ENCODE measurements around the gene FBXL7.

FBXL7 gene

DNA sequence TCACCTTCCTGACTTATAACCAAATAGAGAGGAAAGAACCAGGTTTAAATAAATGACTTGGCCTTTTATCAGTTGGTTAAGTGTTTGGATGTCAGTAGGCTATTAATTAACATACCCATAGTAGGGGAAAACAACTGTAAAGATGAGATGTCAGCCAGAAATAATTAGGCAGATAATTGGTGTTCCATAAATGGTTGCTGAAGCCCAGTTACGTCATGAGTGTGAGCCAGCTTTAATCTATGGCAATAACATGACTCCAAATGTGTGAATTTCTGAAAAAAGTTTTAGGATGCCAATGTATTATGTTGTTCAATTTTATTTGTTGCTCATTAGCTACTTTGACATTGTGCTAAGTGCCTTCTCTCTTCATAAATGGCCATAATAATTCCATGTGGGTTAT lies 180.5 kb downstream of the FBXL7 start:
- DNase-seq, result no peak

DNA sequence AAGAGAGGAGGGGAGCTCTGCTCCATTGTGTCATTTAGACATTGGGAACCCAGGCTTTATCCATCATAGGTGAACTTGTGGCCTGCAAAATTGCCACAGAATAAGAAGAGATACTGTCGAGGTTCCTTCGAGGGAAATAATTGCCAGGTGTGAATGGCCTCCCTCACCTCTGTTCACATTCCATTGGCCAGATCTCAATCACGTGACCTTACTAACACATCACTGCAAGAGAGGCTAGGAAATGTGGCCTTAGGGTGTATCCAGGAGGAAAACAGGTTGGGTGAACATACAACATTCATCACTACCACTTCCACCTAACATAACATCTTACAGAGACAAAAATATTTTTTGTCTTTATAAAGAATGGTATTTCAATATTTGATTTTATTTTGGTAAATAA lies 182.1 kb downstream of the FBXL7 start:
- DNase-seq, result no peak

DNA sequence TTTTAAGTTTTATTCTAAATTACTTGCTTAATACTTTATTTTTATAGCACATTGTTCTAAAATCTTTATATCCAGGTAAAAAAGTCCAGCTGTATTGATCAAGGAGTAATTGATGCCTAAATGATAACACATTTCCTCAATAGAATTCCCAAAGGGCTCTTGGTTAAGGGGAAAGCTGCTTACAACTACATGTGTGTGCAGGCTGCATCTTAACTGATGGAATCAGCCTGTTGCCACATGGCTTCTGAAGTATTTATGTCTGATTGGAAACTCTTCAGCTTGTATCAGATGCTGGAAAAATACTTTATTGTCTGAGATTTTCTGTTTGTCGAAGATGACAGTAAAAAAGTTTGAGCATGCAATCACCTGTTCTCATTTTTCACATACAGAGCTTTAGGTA lies 182.6 kb downstream of the FBXL7 start:
- DNase-seq, result no peak

DNA sequence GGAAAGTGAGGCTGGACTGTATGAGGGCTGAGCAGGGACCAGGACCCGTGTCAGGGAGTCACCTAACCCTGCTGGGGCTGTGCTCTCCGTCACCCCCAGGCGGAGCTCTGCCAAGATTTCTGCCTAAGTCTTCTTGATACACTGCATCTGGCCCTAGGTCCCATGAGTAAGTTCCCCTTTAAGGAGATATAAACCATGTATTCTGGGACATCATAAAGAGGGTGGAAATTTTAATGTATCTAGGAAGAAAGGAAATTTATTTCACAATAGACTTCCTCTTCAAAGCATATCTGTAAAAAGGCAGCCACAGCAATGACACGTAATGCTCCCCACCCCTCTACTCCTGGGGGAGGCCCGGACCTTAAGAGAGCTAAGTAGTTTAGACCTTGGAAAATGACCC lies 183.4 kb downstream of the FBXL7 start:
- no peak for DNase-seq

DNA sequence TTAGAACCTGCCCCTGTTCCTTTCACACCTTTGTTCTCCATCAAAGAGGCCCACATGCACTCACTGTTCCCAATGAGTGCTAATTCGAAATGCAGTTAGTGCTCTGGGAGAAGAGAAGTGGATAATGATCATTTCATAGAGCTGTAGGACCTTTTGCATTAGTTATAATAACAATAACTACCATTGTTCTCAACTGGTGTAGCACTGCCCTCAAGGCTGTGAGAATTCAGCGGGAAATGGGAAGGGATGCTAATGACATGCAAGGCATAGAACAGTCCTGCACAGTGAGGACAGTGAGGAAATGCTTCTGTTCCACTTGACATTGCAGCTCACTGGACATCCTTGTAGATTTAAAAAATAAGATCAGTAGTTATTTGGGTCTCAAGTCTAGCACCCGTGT lies 187.4 kb downstream of the FBXL7 start:
- no peak for DNase-seq

DNA sequence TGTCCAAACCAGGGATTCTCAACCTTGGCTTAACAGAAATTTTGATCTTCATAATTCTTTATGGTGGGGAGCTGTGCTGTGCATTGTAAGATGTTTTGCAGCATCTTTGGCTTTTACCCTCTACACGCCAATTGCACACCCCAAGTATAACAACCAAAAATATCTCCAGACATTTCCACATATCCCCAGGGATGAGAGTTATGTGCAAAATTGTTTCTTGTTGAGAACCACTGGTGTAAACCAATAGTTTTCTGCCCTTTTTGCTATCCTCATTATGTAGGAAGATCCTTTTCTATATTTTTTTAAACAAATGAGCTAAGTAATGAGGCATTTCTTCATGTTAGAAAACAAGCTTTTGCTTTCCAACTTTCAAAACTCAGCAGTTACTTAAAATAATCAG lies 189.9 kb downstream of the FBXL7 start:
- no peak for DNase-seq

DNA sequence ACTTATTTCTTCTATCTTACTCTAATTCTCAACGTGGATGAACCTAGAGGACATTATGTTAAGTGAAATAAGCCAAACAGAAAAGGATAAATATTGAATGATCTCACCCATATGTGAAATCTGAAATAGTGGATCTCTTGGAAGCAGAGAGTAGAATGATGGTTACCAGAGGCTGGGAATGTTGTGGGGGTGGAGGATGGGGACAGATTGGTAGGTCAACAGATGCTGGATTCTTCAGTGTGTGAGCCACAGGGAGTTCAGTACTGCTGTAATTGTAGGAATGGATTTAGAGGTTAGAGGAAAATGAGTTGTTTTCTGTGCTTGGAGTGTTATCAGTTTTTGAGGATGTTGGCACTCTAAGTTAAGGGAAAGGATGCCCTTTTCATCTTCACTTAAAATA lies 190.6 kb downstream of the FBXL7 start:
- no peak for DNase-seq

DNA sequence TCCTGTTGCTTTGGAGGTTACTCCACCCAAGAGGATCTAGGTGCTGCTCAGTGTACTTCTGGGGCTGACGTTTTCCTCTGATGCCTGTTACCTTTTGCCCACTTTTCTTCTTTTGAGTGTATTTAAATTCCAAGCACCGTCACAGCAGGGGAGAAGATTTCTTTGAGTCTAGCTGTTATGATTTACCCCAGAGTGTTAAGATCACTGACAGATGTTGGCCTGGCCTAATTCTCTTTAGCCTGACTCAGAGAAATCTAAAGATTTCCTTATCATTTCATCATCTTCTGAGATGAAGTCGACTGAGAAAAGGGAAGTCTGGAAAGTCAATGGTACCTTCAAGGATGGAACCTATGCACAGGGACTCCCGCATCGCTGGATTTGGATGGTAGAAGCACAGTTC lies 191.5 kb downstream of the FBXL7 start:
- no peak for DNase-seq

DNA sequence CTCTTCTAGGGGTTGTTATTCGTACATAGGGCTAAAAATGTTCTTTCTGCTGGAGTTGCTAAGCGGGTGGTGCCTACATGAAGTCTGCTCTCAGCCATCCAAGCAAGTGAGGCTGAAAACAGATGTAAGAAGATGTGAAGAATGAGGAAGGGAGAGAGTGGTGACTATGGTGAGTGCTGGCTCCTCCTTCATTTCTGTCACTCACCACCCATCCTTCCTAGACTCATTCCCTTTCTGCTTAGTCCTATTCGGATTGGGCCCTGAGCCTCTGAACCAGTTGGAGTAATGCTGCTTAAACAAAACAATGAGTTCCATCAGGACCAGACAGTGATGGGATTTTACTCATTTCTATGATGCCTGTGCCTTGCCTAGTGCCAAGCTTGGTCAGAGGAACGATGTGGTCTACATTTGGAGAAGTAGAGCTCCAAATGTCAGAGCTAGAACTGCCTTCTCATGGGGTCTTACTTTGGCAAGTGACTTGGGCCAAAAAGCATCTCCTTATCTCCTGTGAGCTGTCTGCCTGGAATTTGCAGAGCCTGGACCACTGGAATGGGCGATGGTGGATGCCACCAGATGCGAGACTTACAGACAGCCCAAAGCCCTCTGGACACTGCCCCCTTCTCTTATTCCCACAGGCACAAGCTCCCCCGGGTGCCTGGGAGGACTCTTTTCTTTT lies 192.9 kb downstream of the FBXL7 start:
- DNase-seq, result no peak

DNA sequence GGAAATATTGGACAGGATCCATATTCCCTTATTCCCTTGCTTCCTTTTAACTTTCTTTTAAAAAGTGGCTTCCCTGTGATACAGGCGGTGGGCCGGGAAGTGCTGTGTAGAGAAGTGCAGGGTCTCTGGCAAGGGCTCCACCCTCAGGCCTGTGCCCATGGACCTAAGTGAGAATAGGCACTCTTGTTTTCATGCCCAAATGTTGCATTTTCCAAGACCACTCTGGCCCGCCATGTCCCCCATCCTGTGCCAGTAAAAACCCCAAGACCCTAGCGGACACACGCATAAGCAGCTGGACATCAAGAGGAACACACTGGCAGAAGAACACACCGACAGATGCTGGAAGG lies 193.4 kb downstream of the FBXL7 start:
- no peak for DNase-seq

DNA sequence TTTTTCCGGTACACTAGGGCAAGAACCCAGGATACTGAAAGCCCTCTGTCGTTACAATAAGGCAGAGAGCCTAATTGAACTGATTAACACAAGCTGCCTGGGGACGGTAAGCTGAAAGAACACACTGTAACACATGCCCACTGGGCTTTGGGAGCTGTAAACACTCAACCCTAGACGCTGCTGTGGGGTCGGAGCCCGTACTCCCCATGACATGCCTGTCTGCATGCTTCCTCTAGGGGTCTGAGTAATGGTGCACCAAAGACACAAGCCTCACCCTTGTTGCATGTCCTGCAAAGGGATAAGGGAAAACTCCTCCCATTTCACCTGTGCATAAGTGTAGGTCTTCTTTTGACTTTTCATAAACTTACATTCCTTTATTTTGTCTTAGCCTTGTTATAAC lies 194.0 kb downstream of the FBXL7 start:
- no peak for DNase-seq

DNA sequence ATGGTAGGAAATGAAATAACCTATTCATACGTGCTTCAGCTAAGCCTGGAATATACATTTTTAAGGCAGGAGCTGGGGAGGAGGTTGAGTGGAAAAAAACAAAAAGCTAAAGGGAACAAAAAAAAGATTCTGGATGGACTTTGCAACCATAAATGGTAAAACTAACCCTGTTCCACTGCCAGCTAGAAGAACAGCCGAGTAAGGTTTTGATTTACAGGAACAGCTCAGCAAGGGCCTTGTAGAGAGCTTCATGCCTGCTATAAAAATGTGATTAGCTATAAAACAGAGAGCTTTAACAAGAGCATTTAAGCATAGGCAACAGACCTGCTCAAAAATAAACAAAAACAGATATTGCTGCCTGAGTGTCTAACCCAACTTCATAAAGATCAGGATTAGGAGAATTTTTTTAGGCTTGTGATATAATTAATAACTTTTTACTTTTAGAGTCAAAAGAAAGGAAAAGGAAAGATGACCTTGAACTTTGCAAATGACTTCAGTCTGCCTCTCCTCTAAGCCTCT lies 194.8 kb downstream of the FBXL7 start:
- DNase-seq, result no peak

DNA sequence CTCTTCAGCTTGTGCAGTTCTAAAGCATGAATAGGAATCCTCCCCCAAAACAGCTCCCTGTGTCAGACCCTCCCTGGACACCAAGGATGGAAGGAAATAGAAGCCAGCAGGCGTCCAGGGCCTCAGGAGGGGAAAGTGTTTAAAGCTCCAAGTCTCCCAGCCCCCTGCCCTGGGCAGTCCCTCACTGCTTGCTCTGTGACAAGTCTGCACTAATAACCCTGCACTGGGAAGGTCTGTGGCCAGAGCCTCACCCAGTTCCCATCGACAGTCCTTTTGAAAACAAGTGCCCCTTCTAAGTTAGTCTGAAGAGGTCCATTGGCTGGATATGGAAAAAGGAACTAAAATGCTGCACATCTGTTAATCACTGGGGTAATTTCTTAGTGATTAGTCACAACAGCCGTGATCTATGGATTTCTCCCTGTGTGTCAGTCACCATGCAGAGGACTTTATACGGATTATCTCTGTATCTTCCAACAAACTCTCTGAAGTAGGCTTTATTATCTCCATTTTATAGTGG lies 195.3 kb downstream of the FBXL7 start:
- DNase-seq, result no peak

DNA sequence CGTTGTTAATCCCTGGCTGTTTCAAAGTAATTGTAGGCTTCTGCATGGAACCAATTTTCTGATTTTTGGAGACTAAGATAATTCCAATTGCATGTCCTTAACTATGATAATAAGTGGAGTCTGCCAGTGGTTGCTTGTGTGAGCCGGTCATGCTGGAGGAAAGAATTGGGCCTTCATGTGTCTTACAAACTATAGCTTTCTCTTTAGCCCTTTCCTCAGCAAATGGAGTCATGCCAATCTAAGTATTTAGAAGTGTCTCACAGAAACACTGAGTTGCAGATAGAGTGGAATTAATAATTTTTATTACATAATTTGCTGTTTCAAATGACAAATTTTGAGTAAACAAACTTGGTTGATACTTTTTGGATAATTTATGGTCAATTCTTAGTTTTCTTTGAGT lies 200.4 kb downstream of the FBXL7 start:
- DNase-seq, result no peak

DNA sequence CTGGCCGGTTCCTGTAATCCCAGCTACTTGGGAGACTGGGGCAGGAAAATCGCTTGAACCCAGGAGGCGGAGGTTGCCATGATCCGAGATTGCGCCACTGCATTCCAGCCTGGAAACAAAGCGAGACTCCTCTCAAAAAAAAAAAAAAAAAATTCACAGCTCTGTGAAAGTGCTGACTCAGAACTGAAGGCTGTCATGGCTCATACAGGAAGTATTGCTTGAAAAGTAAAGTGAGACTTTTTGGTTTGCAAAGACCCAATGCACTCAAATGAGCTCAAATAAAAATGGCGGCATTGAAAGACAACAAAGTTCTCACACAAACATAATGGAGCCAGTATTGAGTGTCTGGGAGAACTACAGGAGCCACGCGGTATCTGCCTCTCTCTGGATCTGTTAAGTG lies 202.1 kb downstream of the FBXL7 start:
- no peak for DNase-seq

DNA sequence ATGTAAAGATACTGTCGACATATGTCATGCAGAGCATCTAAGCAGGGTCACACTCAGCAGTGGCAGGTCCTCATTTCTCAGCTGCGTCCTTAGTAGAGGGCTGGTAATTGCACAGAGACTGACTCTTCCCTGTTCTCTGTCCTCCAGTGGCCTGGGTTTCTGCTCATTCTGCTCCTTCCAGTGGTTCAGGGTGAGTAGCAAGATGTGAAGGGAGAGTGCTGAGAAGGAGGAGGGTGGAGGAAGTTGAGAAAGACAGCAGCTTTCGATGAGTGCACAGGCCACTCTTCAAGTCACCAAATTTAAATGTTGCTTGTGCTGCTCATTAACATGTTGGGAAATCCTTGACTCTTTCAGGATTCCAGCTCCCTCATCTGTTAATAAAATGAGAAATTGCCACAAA lies 203.9 kb downstream of the FBXL7 start:
- no peak for DNase-seq

DNA sequence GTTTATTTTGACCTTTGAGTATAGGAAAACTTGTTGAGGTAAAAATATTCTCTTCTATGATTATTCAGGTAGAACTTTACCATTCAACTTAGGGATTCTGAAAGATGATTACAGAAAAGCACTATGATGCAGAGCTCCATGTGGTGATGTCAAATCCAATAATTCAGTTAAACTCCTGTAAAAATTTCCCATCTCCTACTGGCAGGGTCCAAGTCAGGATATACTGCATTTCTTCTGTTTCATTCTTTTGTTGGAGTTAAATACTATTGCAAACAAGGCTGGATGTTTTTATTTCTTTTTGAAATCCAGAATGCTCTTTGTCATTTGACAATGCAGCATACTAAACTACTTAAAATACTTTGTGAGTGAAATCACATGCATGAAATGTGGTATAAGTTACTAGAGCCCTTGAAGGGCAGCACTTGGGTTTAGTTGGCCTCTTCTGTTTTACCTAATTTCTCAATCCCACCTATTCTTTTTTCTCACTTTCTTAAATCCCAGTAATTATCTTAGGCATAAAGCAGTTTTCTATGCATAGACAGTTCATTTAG lies 204.5 kb downstream of the FBXL7 start:
- no peak for DNase-seq

DNA sequence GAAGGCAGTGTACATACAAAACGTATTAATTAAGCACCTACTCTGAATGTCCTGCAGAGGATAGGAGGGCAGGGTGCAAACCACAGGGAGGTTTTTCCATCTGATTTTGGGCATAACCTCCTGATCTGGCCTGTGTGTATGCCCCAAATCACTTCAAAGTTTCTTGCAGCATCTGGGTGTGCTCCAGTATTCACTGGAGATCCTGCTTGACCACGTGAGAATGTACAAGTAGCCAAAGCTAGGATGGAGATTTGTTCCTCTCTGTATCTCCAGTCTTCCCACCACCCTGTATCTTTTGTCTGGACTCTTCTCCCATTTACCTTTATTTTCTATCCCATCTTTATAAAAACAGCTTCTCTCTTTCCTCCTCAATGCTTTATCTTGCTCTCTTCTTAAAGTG lies 207.7 kb downstream of the FBXL7 start:
- DNase-seq, result no peak

DNA sequence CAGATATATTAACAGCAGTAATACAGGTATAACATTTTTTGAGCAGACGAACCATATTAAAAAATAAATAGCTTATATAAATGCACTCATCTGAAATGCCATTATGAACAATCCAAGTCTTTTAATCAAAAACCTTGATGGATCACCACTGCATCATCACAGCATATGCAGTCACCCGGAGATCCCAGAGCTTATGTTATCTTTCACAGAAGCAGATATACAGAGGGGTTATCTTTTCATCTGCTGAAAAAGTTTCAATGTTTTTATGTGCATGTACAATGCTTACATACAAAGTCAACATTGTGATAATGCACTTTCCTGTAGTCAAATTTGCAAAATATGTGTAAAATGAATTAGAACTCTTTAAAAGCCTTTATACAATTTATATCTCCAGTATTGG lies 211.9 kb downstream of the FBXL7 start:
- no peak for DNase-seq

DNA sequence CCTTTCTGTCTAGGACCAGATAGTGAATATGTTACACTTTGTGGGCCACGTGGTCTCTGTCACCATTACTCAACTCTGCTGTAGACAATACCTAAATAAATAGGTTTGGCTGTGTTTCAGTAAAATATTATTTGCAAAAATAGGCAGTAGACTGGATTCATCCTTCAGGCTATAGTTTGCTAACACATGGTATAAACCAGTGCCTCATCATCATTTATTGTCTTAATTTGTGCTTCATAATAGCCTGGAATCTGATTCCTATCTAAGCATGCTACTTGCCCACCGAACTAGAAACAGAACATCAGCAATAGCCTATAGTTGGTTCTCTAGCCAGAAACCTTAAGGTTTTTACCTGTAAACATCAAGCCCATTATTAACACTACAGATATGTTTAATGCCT lies 215.6 kb downstream of the FBXL7 start:
- DNase-seq, result no peak

DNA sequence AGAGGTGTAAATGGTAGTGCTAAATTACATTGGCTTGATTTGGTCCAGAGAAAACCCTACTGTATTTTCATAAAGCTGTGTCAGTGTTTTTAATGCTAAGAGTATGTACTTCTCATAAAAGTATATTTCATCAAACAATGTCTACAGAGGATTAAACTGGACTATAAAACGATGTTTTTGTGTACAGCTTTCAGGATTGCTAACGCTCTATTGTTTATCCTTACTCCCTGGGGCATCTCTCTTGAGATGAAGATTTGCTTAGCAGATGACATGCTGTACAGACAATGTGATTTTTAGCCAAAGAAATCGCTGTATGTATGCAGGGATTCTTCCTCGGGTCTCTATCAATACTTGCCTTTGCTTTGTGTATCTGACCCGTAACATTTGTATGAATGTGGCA lies 216.0 kb downstream of the FBXL7 start:
- no peak for DNase-seq

DNA sequence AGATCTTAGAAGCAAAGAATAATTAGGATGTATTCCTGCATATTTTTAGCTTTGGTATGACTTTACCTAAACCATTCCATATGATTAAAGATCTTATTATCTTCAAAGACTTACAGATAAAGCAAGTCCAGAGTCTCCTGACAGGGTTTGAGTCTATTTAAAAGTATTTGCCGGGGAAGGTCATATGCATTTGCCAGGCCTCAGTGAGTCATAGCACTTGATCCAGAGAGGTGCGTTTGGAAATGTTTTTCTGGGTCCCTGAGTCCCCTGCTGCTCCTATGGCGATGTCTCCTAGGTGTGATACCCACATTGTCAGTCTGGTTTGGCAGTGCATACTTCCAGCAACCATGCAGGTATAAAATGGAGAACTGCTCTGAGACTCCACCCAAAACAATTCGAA lies 217.0 kb downstream of the FBXL7 start:
- DNase-seq, result no peak

DNA sequence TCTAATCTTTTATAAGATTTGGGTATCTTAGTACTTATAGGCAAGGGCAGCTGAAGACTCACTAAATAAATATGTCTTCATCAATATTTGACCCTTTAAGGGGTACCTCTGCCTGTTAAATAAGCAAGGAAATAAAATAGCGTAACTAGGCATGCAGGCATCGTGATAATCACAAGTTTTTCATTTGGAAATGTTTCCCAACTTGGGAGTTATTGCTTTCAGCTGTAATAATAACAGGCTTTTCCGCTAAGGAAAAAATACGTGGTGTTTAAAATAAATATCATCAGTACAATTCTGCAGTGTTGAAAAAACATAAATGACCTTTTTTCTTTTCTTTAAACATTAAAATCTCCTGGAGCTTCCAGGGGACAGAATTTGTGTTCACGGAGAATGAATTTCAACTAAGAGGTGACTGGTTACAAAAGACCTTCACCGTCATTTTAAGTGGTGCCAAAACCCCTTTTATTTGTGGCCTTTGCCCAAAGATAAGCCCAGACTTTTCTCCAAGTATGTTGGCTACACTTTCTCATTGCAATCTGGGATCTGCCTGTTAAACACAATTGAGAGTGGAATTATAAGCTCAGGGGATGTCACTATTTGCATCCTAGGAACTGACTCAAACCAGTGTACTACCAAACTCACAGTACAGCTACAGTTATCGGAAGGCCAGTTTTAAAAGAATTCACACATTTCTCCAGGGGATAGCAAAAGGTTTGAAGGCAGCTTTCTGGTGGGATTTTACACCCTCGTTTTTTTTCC lies 218.6 kb downstream of the FBXL7 start:
- no peak for DNase-seq

DNA sequence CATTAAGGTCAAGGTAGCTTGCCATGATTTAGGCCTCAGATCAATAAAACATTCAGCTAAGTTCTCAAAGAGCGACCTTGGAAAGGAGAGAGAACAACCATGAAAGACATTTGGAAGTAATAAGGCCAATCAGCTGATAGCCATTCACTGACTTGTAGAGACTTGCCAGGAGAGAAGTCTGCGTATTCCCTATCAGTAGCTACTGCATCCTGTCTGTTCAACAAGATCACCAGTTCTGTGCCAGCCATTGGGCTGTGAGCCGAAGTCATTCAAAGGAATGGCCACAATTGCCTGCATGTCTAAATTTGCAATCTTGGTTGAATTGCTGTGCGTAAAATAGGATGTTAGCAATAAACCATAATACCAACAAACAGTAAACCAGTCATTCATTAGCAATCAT lies 219.8 kb downstream of the FBXL7 start:
- no peak for DNase-seq
